Measurements from ENCODE around the gene CAST.

The CAST gene

GRCh38 chr5:96772542-96772941 lies 110.4 kb downstream of the CAST start:
- FAIRE-seq = no peak
- no peak for DNase-seq (ENCODE audit: insufficient read length)
- no peak for TF ChIP-seq POLR2AphosphoS5 (IDR thresholded peaks at IDR 0.05; ENCODE audit: low read depth, low read length)
- no peak for TF ChIP-seq POLR2A (IDR thresholded peaks at IDR 0.05; ENCODE audit: low read depth, low read length)
- TF ChIP-seq TAF1 (IDR thresholded peaks at IDR 0.05; ENCODE audit: borderline replicate concordance, low read depth, low read length) = no peak

- no peak for DNase-seq (ENCODE audit: insufficient read length)
- no peak for TF ChIP-seq POLR2AphosphoS5 (IDR thresholded peaks at IDR 0.05; ENCODE audit: low read depth, low read length)
- TF ChIP-seq POLR2A (IDR thresholded peaks at IDR 0.05; ENCODE audit: low read depth, low read length) = no peak
- no peak for TF ChIP-seq TAF1 (IDR thresholded peaks at IDR 0.05; ENCODE audit: borderline replicate concordance, low read depth, low read length)
- FAIRE-seq = no peak
Measured at GRCh38 chr5:96775050-96775449, 112.9 kb downstream of the CAST start.

GRCh38 chr5:96775689-96776088 lies 113.5 kb downstream of the CAST start:
- DNase-seq (ENCODE audit: insufficient read length) = no peak
- TF ChIP-seq POLR2A (IDR thresholded peaks at IDR 0.05; ENCODE audit: low read depth, low read length) (no peak), TAF1 (IDR thresholded peaks at IDR 0.05; ENCODE audit: borderline replicate concordance, low read depth, low read length) (no peak), POLR2AphosphoS5 (IDR thresholded peaks at IDR 0.05; ENCODE audit: low read depth, low read length) (no peak)
- no peak for FAIRE-seq

- FAIRE-seq (no peak), DNase-seq (ENCODE audit: insufficient read length) (no peak)
- TF ChIP-seq POLR2AphosphoS5 (IDR thresholded peaks at IDR 0.05; ENCODE audit: low read depth, low read length) (no peak), POLR2A (IDR thresholded peaks at IDR 0.05; ENCODE audit: low read depth, low read length) (no peak), TAF1 (IDR thresholded peaks at IDR 0.05; ENCODE audit: borderline replicate concordance, low read depth, low read length) (no peak)
Measured at GRCh38 chr5:96776621-96777020, 114.4 kb downstream of the CAST start.

GRCh38 chr5:96778409-96778808 lies 116.2 kb downstream of the CAST start:
- FAIRE-seq = no peak
- DNase-seq (ENCODE audit: insufficient read length) = no peak
- TF ChIP-seq POLR2A (IDR thresholded peaks at IDR 0.05; ENCODE audit: low read depth, low read length) (no peak), TAF1 (IDR thresholded peaks at IDR 0.05; ENCODE audit: borderline replicate concordance, low read depth, low read length) (no peak), POLR2AphosphoS5 (IDR thresholded peaks at IDR 0.05; ENCODE audit: low read depth, low read length) (no peak)

- DNase-seq (ENCODE audit: insufficient read length) (no peak), FAIRE-seq (no peak)
- TF ChIP-seq TAF1 (IDR thresholded peaks at IDR 0.05; ENCODE audit: borderline replicate concordance, low read depth, low read length) = no peak
- TF ChIP-seq POLR2AphosphoS5 (IDR thresholded peaks at IDR 0.05; ENCODE audit: low read depth, low read length) = no peak
- no peak for TF ChIP-seq POLR2A (IDR thresholded peaks at IDR 0.05; ENCODE audit: low read depth, low read length)
Measured at GRCh38 chr5:96780626-96781025, 118.5 kb downstream of the CAST start.

GRCh38 chr5:96781031-96781971 lies 119.1 kb downstream of the CAST start:
- no peak for DNase-seq (ENCODE audit: insufficient read length)
- FAIRE-seq = no peak
- TF ChIP-seq POLR2AphosphoS5 (IDR thresholded peaks at IDR 0.05; ENCODE audit: low read depth, low read length) = no peak
- TF ChIP-seq TAF1 (IDR thresholded peaks at IDR 0.05; ENCODE audit: borderline replicate concordance, low read depth, low read length) = no peak
- TF ChIP-seq POLR2A (IDR thresholded peaks at IDR 0.05; ENCODE audit: low read depth, low read length) = no peak

DNA sequence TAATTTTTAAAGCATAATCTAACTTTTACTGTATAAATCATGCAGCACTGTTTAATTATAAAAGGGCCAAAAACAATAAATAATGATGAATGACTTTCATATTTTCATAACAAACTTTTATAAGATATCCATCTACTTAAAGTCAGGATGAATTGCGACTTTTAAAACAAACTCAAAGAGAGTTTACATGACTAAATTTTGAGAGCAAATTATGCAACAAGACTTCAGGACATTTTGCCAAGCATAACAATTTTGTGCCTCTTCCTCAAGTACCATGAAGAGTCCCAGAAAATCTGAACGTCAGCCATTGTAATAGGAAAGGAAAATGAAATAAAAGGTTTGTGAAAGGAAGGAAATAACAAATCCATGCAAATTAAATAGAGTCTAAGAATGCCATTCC lies 121.2 kb downstream of the CAST start:
- FAIRE-seq = no peak
- no peak for DNase-seq (ENCODE audit: insufficient read length)
- TF ChIP-seq POLR2AphosphoS5 (IDR thresholded peaks at IDR 0.05; ENCODE audit: low read depth, low read length) (no peak), POLR2A (IDR thresholded peaks at IDR 0.05; ENCODE audit: low read depth, low read length) (no peak), TAF1 (IDR thresholded peaks at IDR 0.05; ENCODE audit: borderline replicate concordance, low read depth, low read length) (no peak)

DNA sequence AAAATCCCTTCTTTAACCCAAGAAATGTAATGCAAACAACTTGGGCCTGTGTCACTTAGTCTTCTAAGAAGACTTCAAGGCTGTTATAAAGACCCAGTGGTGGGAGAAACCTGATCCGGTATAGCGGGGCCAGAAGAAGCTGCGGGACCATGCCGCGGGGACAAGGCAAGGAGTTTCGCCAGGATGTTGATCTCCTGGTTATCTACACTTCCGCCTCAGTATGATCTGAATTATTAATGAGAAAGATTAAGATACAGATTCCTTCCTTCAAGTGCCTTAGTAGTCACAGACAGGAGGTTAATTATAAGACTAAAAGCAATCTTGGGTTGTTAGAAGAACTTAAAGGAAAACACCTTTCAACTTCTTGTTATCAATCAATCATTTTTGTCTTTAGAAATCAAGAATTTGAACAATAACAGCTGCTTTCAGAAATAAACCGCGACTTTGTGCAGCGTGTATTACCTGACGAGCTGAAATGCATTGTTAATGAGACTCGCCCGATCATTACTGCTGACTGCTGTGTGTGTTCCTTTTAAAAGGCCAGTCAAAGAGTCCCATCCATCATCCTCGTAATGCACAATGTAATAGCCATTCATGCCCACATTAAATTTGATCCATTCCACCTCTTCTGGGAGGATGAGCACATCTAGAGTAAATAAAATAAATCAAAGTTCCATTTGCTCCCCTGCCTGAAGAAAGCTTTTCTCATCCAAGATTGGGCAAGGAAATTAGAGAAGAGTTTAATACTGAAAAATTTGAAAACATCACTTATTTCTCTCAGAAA lies 123.3 kb downstream of the CAST start:
- TF ChIP-seq TAF1 (IDR thresholded peaks at IDR 0.05; ENCODE audit: borderline replicate concordance, low read depth, low read length) = no peak
- no peak for TF ChIP-seq POLR2AphosphoS5 (IDR thresholded peaks at IDR 0.05; ENCODE audit: low read depth, low read length)
- TF ChIP-seq POLR2A (IDR thresholded peaks at IDR 0.05; ENCODE audit: low read depth, low read length) = no peak
- DNase-seq (ENCODE audit: insufficient read length) (no peak), FAIRE-seq (no peak)

DNA sequence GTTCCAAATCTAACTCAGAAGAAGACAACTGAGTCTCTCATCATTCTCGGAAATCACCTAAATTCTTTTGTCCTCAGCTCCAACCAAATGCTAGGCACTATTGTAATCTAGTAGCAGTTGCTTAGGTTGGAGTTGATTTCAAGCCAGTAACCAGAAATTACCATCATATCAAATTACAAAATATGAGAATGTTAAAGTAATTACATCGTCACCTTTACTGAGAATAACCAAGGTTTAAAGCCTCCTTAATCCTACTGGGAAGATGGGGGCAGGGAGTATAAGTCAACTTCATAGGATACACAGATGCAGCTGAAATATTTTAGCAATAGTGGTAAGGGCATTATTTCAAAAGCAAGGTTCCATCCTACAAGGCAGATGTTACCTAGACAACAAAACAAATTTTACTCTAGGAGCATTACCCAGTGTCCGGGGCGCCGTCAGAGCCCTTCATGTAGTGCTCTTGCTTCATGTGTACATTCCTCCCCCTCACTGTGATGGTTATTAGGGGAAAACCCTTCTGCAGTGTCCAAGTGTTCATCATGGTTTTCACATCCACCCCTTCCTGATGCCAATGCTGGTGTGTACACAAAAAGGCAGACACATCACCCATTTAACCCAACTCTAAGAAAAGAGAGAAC lies 126.1 kb downstream of the CAST start:
- DNase-seq (ENCODE audit: insufficient read length) (no peak), FAIRE-seq (no peak)
- no peak for TF ChIP-seq POLR2A (IDR thresholded peaks at IDR 0.05; ENCODE audit: low read depth, low read length)
- TF ChIP-seq TAF1 (IDR thresholded peaks at IDR 0.05; ENCODE audit: borderline replicate concordance, low read depth, low read length) = no peak
- no peak for TF ChIP-seq POLR2AphosphoS5 (IDR thresholded peaks at IDR 0.05; ENCODE audit: low read depth, low read length)

DNA sequence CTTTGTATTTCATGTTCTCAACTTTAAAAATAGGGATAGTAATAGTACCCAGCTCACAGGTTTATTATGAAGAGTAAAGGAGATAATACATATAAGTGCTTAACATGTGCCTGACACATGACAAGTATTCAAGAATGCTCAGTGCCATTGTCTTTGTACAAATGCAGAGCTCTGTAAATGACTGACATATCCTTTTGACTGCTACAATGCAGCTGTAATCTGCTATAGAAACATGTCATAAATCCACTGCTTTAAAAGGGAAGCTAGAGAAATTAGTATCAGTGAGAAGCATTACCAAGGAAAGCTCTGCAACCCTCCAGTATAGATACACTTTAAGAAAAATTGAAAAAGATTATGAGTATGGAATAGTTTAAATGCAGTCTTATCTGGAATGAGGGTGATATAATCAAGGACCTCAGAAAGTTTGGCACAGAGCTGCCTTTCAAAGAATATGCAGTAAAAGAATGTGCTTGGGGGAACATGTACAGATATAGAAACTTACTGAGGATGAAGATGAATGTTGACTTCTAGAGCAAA lies 127.7 kb downstream of the CAST start:
- DNase-seq (ENCODE audit: insufficient read length) = no peak
- no peak for TF ChIP-seq TAF1 (IDR thresholded peaks at IDR 0.05; ENCODE audit: borderline replicate concordance, low read depth, low read length)
- TF ChIP-seq POLR2A (IDR thresholded peaks at IDR 0.05; ENCODE audit: low read depth, low read length) = no peak
- TF ChIP-seq POLR2AphosphoS5 (IDR thresholded peaks at IDR 0.05; ENCODE audit: low read depth, low read length) = no peak
- no peak for FAIRE-seq
